Measurements from ENCODE around the gene SLC16A12.

Gene SLC16A12

DNA sequence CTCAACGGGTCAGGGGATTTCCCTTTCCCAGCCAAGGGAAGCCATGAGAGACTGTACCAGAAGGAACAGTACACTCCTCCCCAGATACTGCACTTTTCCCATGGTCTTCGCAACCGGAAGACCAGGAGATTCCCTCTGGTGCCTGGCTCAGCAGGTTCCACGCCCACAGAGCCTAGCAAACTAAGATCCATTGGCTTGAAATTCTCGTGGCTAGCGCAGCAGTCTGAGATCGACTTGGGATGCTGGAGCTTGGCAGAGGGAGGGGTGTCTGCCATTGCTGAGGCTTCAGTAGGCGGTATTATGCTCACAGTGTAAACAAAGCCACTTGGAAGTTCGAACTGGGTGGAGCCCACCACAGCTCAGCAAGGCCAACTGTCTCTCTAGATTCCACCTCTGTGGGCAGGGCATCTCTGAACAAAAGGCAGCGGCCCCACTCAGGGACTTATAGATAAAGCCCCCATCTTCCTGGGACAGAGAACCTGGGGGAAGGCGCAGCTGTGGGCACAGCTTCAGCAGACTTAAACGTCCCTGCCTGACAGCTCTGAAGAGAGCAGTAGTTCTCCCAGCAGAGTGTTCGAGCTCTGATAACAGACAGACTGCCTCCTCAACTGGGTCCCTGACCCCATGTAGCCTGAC is 29.6 kb downstream of the SLC16A12 start:
- intact Hi-C loops (cut with DNase I; ENCODE audit: low total_unique reads), result no loop called here
- no peak for DNase-seq

DNA sequence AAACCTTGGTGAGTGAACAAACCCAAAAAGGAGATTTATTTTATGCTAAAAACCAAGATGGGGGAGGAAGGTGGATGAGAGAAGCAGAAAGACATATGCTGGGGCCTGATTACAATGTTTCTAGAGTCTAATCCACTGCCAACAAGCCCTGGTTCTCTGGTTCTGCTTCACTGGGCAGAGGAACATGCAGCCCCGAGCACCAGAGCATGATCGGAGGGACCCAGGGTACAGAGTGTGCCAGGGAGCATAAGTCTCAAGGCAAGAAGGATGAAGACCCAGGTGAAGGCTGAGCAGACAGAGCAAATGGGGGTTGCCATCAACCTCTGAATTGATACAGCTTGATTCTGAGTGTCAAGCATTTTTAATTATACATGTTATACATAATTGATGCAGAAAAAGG is 30.7 kb downstream of the SLC16A12 start:
- H3K4me1 ChIP-seq, result peaks cover 0 to 8% (median 0%) of the 10 kb centered on the region in 4 donors
- no peak overlapping the region for H3K27ac ChIP-seq
- no peaks in the 10 kb centered on the region for H3K9me3 ChIP-seq
- DNase-seq, result no peak
- H3K36me3 ChIP-seq, result no peaks in the 10 kb centered on the region
- intact Hi-C loops (cut with DNase I; ENCODE audit: low total_unique reads), result no loop called here
- H3K4me3 ChIP-seq, result no peak overlapping the region
- H3K27me3 ChIP-seq, result no peaks in the 10 kb centered on the region
- TF ChIP-seq, protein P1, sequence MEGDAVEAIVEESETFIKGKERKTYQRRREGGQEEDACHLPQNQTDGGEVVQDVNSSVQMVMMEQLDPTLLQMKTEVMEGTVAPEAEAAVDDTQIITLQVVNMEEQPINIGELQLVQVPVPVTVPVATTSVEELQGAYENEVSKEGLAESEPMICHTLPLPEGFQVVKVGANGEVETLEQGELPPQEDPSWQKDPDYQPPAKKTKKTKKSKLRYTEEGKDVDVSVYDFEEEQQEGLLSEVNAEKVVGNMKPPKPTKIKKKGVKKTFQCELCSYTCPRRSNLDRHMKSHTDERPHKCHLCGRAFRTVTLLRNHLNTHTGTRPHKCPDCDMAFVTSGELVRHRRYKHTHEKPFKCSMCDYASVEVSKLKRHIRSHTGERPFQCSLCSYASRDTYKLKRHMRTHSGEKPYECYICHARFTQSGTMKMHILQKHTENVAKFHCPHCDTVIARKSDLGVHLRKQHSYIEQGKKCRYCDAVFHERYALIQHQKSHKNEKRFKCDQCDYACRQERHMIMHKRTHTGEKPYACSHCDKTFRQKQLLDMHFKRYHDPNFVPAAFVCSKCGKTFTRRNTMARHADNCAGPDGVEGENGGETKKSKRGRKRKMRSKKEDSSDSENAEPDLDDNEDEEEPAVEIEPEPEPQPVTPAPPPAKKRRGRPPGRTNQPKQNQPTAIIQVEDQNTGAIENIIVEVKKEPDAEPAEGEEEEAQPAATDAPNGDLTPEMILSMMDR (IDR thresholded peaks at IDR 0.05), result no peak

More for the DNA sequence above, 29.6 kb downstream of the SLC16A12 start:
- Histone ChIP-seq H3K9me3 (no peaks in the 10 kb centered on the region), H3K27ac (no peak overlapping the region), H3K27me3 (no peaks in the 10 kb centered on the region), H3K4me1 (peaks cover 0 to 8% (median 0%) of the 10 kb centered on the region in 4 donors), H3K4me3 (no peak overlapping the region), H3K36me3 (no peaks in the 10 kb centered on the region)
- TF ChIP-seq, protein P1 (IDR thresholded peaks at IDR 0.05), result no peak

DNA sequence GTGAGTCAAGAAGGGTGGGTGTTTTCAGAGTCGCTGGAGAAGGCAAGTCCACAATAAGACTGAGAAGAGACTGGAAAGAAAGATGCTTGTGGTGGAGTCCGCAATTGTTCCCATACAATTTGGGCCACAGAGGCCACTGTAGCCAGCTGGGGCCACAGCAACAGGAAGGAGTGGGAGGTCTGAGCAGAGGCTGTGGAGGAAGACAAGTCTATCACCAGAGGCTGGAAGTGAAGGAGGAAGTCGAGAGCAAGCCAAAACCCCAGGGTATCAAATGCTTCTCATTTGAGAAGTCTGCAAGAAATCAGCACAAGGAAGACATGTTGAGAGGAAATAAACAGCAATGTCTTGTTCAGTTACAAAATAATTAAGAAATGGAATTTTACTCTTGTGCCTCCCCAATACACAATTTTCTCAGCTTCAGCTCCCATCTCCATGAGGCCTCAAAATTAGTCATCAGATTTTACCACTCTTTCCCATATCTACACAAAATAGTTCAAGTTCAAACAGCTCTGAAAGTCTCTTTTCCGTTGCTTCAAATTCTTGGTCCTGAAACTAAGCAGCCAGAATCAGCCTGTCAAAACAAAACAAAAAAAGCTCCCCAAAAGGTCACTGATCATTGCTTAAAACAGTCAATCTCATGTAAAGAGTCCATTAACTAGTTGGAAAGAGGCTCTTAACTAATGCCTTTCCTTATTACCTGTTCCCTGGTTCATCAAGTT is 31.6 kb downstream of the SLC16A12 start:
- intact Hi-C loops (cut with DNase I; ENCODE audit: low total_unique reads), result no loop called here
- TF ChIP-seq, protein P1 (IDR thresholded peaks at IDR 0.05), result no peak
- Histone ChIP-seq H3K27me3 (no peaks in the 10 kb centered on the region), H3K4me3 (no peak overlapping the region), H3K9me3 (no peaks in the 10 kb centered on the region), H3K27ac (no peak overlapping the region), H3K36me3 (no peaks in the 10 kb centered on the region), H3K4me1 (peaks cover 0 to 8% (median 0%) of the 10 kb centered on the region in 4 donors)
- no peak for DNase-seq

DNA sequence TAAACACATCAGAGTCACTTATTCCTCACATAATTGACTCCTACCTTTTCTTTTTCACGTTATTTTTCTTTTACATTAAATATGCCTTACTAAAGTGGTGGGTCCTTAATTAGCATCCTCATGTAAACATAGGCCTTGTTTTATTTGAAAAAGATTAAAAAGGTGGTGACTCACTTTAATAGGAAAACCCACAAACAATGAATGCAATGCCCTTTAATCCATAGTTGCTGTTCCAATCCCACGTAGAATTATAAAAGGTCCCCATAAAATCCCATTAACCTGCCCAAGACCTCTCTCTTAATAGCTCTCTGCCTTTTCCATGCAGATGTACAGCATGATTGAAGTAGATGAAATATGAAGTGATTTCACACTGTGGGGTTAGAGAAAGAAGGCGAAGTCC is 32.2 kb downstream of the SLC16A12 start:
- no peaks in the 10 kb centered on the region for H3K36me3 ChIP-seq
- no peak for DNase-seq
- peaks cover 0 to 8% (median 0%) of the 10 kb centered on the region in 4 donors for H3K4me1 ChIP-seq
- H3K27me3 ChIP-seq, result no peaks in the 10 kb centered on the region
- H3K4me3 ChIP-seq, result no peak overlapping the region
- H3K9me3 ChIP-seq, result no peaks in the 10 kb centered on the region
- no peak overlapping the region for H3K27ac ChIP-seq
- TF ChIP-seq, protein P1 (IDR thresholded peaks at IDR 0.05), result no peak
- intact Hi-C loops (cut with DNase I; ENCODE audit: low total_unique reads), result no loop called here

DNA sequence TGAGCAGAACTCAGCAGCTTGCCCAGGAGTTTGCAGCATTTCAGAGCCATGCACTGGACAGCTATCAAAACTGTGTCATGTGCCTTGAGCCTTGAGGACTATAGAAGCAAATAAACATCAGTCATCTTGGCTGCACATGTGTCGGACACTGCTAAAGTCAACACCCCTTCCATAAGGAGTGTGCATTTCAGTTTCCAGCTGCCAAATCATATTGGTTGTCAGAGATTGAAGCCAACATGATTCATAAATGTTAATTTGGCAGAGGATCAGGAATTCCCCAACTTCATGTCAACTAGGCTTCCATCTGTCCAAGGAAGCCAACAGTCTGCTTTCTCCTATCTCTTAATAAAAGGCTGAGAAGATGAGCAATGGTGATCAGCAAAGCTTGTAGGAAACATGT is 32.8 kb downstream of the SLC16A12 start:
- intact Hi-C loops (cut with DNase I; ENCODE audit: low total_unique reads), result no loop called here
- DNase-seq, result no peak

More for the DNA sequence above, 32.8 kb downstream of the SLC16A12 start:
- Histone ChIP-seq H3K27me3 (no peaks in the 10 kb centered on the region), H3K4me1 (peaks cover 0 to 8% (median 0%) of the 10 kb centered on the region in 4 donors), H3K4me3 (no peak overlapping the region), H3K36me3 (no peaks in the 10 kb centered on the region), H3K27ac (no peak overlapping the region), H3K9me3 (no peaks in the 10 kb centered on the region)
- TF ChIP-seq, protein P1 (IDR thresholded peaks at IDR 0.05), result no peak
